NK-92 (cell line): ENCODE data around the gene MRPL43.

Experiments used
- DNase-seq: peaks from one replicate; lab custom pipeline; 2025; ENCODE audit not compliant: unreplicated experiment; lab: John Stamatoyannopoulos, UW

Gene MRPL43

GRCh38 chr10:101005361-101005760 lies 18.1 kb upstream of the MRPL43 start:
- DNase-seq: no peak

- DNase-seq: no peak
These were observed 16.4 kb upstream of the MRPL43 start for GRCh38 chr10:101003639-101004206.

GRCh38 chr10:101002456-101002855 lies 15.2 kb upstream of the MRPL43 start:
- DNase-seq: no peak

- DNase-seq: no peak
These were observed 14.3 kb upstream of the MRPL43 start for GRCh38 chr10:101001659-101002035.

GRCh38 chr10:101000915-101001658 lies 13.8 kb upstream of the MRPL43 start:
- no peak for DNase-seq

- no peak for DNase-seq
These were observed 13.0 kb upstream of the MRPL43 start for GRCh38 chr10:101000127-101000914.

GRCh38 chr10:100999742-101000126 lies 12.4 kb upstream of the MRPL43 start, which contains the start of gene LZTS2:
LZTS2 (plus strand) TSS chr10:100999808; CDS start chr10:101002539, 2,731 bp downstream.
- no peak for DNase-seq

- DNase-seq: no peak
These were observed 11.9 kb upstream of the MRPL43 start for GRCh38 chr10:100998991-100999741.

- no peak for DNase-seq
These were observed 11.1 kb upstream of the MRPL43 start for GRCh38 chr10:100998183-100998990.

GRCh38 chr10:100997360-100998182 lies 10.3 kb upstream of the MRPL43 start:
- DNase-seq: no peak

- DNase-seq: no peak
These were observed 9.5 kb upstream of the MRPL43 start for GRCh38 chr10:100996678-100997359.

- no peak for DNase-seq
These were observed 7.9 kb upstream of the MRPL43 start for GRCh38 chr10:100995181-100995580.

- DNase-seq: no peak
These were observed 6.8 kb upstream of the MRPL43 start for GRCh38 chr10:100993986-100994708.

GRCh38 chr10:100989088-100989487 lies 1.8 kb upstream of the MRPL43 start:
- no peak for DNase-seq

- no peak for DNase-seq
These were observed 869 bp upstream of the MRPL43 start for GRCh38 chr10:100988166-100988565.

- no peak for DNase-seq
These were observed 370 bp upstream of the MRPL43 start for GRCh38 chr10:100987685-100988049.

GRCh38 chr10:100986623-100986951 lies 710 bp downstream of the MRPL43 start:
- no peak for DNase-seq

- no peak for DNase-seq
These were observed 2.0 kb downstream of the MRPL43 start for GRCh38 chr10:100985336-100985735.
